MCF 10A (cell line): ENCODE data around the gene RPL27A. TPM values are rescaled to one million over a fixed set of nuclear protein-coding genes. Genes with fewer than 3 reads are reported as not detected.

ENCODE experiments used
- BruUV-seq: library from RNA; stranded (reverse); fragments of 400-500 nt; replicated peaks from 2 replicates; lab custom pipeline; 2021; lab: Mats Ljungman, UMichigan
- CTCF ChIA-PET: fragments of 300-600 bp; sonication (Branson Sonifier 250); formaldehyde crosslinking; extraction: SDS; loops from one replicate; lab custom pipeline; 2021; ENCODE audit warnings: antibody characterized with exemption, inconsistent platforms; lab: Yijun Ruan, JAX
- POLR2A ChIA-PET: fragments of 300-600, 350-650 bp; sonication (Branson Sonifier 250); formaldehyde crosslinking; extraction: SDS; loops from one replicate; lab custom pipeline; 2020; ENCODE audit warnings: antibody characterized with exemption, inconsistent platforms; lab: Yijun Ruan, JAX
- DNase-seq: peaks from one replicate; pipeline ENCODE4 v3.0.0-alpha.2; 2018; ENCODE audit not compliant: unreplicated experiment
- H3K27ac Mint-ChIP-seq: one replicate; pipeline ENCODE4 v1.8.0; 2022; ENCODE audit warnings: mild to moderate bottlenecking, low read depth, mixed read lengths; ENCODE audit not compliant: unreplicated experiment
- H3K27me3 Mint-ChIP-seq: one replicate; pipeline ENCODE4 v1.8.0; 2022; ENCODE audit warnings: mixed read lengths; ENCODE audit not compliant: insufficient read depth, unreplicated experiment
- H3K36me3 Mint-ChIP-seq: one replicate; pipeline ENCODE4 v1.8.0; 2022; ENCODE audit warnings: mild to moderate bottlenecking, moderate library complexity, mixed read lengths; ENCODE audit not compliant: insufficient read depth, unreplicated experiment
- H3K4me1 Mint-ChIP-seq: one replicate; pipeline ENCODE4 v1.8.0; 2022; ENCODE audit warnings: mixed read lengths; ENCODE audit not compliant: insufficient read depth, unreplicated experiment
- H3K4me3 Mint-ChIP-seq: one replicate; pipeline ENCODE4 v1.8.0; 2022; ENCODE audit warnings: mild to moderate bottlenecking, moderate library complexity, mixed read lengths; ENCODE audit not compliant: unreplicated experiment
- H3K9me3 Mint-ChIP-seq: one replicate; pipeline ENCODE4 v1.8.0; 2022; ENCODE audit warnings: mixed read lengths; ENCODE audit not compliant: unreplicated experiment
- CTCF ChIP-seq: fragments of 200-600 bp; IDR thresholded peaks from one replicate; pipeline ENCODE4 v1.8.0; 2022; ENCODE audit warnings: antibody characterized with exemption, mild to moderate bottlenecking; ENCODE audit not compliant: unreplicated experiment
- intact Hi-C: fragments of 100-400 bp; cut with micrococcal nuclease; formaldehyde crosslinking; loops from 2 replicates; pipeline ENCODE4 v1.14.1; 2022
- total RNA-seq: library from RNA; stranded (reverse); gene quantifications from 2 replicates; pipeline ENCODE4 v1.2.3, GENCODE V29; 2022

RPL27A gene
- total RNA-seq, 1 experiment from 2014 or later = 1,377 TPM

- CTCF ChIA-PET = no interaction called here
- Mint-ChIP-seq H3K9me3 (no peaks in the 10 kb centered on the region), H3K27me3 (no peaks in the 10 kb centered on the region), H3K4me3 (no peak overlapping the region), H3K27ac (no peak overlapping the region), H3K4me1 (peaks cover 33% of the 10 kb centered on the region), H3K36me3 (peaks cover 6% of the 10 kb centered on the region)
- no peak for TF ChIP-seq CTCF
- intact Hi-C loops = no loop called here
- no TSS peak for BruUV-seq
- POLR2A ChIA-PET = interaction anchor here (0.8 kb wide), 1 partner anchor 38 kb away, joined by 3 read pairs; no protein-coding TSS in a partner anchor
- no peak for DNase-seq
These were observed 40.2 kb downstream of the RPL27A start for GRCh38 chr11:8722809-8723208.

GRCh38 chr11:8723711-8724110 lies 41.1 kb downstream of the RPL27A start:
- no peak for TF ChIP-seq CTCF
- H3K4me3 Mint-ChIP-seq = no peak overlapping the region
- H3K4me1 Mint-ChIP-seq = peaks cover 28% of the 10 kb centered on the region
- ChIA-PET CTCF (no interaction called here), POLR2A (no interaction called here)
- intact Hi-C loops = no loop called here
- DNase-seq = no peak
- no peaks in the 10 kb centered on the region for H3K27me3 Mint-ChIP-seq
- BruUV-seq = no TSS peak
- no peaks in the 10 kb centered on the region for H3K9me3 Mint-ChIP-seq
- H3K27ac Mint-ChIP-seq = no peak overlapping the region
- H3K36me3 Mint-ChIP-seq = peaks cover 6% of the 10 kb centered on the region

GRCh38 chr11:8724682-8725081 lies 42.1 kb downstream of the RPL27A start:
- peaks cover 6% of the 10 kb centered on the region for H3K36me3 Mint-ChIP-seq
- BruUV-seq = no TSS peak
- H3K27ac Mint-ChIP-seq = no peak overlapping the region
- peaks cover 19% of the 10 kb centered on the region for H3K4me1 Mint-ChIP-seq
- no peaks in the 10 kb centered on the region for H3K27me3 Mint-ChIP-seq
- ChIA-PET POLR2A (interaction anchor here (0.6 kb wide), 1 partner anchor 22 kb away, joined by 3 read pairs; no protein-coding TSS in a partner anchor), CTCF (no interaction called here)
- DNase-seq = no peak
- H3K4me3 Mint-ChIP-seq = no peak overlapping the region
- no peak for TF ChIP-seq CTCF
- intact Hi-C loops = no loop called here
- H3K9me3 Mint-ChIP-seq = no peaks in the 10 kb centered on the region

GRCh38 chr11:8726395-8726794 lies 43.8 kb downstream of the RPL27A start:
- H3K4me1 Mint-ChIP-seq = peaks cover 10% of the 10 kb centered on the region

More at GRCh38 chr11:8726395-8726794, 43.8 kb downstream of the RPL27A start:
- ChIA-PET CTCF (interaction anchor here (0.6 to 1.5 kb wide), 3 partner anchors 9 to 41 kb away, joined by 3 to 4 read pairs (median 3); no protein-coding TSS in a partner anchor), POLR2A (no interaction called here)
- H3K36me3 Mint-ChIP-seq = peaks cover 20% of the 10 kb centered on the region
- TF ChIP-seq CTCF = no peak
- no peak overlapping the region for H3K4me3 Mint-ChIP-seq
- no peaks in the 10 kb centered on the region for H3K9me3 Mint-ChIP-seq
- intact Hi-C loops = no loop called here
- no TSS peak for BruUV-seq
- no peak for DNase-seq
- H3K27me3 Mint-ChIP-seq = no peaks in the 10 kb centered on the region
- H3K27ac Mint-ChIP-seq = no peak overlapping the region
